ENCODE measurements around the gene ST6GALNAC2.

The ST6GALNAC2 gene

DNA sequence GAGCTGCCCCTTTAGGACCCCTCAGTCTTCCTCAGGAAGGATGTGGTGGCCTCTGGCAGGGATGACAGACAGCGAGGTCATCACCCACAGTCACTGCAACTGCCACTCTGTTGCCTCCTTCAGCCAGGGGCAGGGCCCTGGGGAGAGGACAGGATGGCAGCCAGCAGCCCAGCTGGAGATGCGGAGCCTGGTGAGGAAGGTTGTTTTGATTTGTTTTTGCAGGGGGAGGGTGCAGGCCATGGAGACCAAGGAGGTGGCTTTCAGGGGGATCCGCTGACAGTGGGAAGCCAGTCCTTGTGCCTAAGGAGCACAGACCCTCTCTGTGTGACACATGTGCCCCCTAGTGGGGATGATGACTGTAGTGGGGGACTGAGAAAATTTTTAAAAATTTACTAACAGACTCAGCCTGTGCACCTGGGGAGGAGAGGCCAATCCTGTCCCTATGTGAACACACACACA, 38.4 kb downstream of the ST6GALNAC2 start (continued):
- TF ChIP-seq, protein P1, sequence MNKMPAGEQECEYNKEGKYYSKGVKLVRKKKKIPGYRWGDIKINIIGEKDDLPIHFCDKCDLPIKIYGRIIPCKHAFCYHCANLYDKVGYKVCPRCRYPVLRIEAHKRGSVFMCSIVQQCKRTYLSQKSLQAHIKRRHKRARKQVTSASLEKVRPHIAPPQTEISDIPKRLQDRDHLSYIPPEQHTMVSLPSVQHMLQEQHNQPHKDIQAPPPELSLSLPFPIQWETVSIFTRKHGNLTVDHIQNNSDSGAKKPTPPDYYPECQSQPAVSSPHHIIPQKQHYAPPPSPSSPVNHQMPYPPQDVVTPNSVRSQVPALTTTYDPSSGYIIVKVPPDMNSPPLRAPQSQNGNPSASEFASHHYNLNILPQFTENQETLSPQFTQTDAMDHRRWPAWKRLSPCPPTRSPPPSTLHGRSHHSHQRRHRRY (tag by site-specific recombination; IDR thresholded peaks at IDR 0.05): no peak
- TF ChIP-seq, protein P2, sequence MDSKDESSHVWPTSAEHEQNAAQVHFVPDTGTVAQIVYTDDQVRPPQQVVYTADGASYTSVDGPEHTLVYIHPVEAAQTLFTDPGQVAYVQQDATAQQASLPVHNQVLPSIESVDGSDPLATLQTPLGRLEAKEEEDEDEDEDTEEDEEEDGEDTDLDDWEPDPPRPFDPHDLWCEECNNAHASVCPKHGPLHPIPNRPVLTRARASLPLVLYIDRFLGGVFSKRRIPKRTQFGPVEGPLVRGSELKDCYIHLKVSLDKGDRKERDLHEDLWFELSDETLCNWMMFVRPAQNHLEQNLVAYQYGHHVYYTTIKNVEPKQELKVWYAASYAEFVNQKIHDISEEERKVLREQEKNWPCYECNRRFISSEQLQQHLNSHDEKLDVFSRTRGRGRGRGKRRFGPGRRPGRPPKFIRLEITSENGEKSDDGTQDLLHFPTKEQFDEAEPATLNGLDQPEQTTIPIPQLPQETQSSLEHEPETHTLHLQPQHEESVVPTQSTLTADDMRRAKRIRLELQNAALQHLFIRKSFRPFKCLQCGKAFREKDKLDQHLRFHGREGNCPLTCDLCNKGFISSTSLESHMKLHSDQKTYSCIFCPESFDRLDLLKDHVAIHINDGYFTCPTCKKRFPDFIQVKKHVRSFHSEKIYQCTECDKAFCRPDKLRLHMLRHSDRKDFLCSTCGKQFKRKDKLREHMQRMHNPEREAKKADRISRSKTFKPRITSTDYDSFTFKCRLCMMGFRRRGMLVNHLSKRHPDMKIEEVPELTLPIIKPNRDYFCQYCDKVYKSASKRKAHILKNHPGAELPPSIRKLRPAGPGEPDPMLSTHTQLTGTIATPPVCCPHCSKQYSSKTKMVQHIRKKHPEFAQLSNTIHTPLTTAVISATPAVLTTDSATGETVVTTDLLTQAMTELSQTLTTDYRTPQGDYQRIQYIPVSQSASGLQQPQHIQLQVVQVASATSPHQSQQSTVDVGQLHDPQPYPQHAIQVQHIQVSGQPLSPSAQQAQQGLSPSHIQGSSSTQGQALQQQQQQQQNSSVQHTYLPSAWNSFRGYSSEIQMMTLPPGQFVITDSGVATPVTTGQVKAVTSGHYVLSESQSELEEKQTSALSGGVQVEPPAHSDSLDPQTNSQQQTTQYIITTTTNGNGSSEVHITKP (tag by site-specific recombination; IDR thresholded peaks at IDR 0.05): peak; percentile 67
- peak; percentile 58; the same call in 1 of the 2 replicates for TF ChIP-seq IKZF3 (tag by site-specific recombination; IDR thresholded peaks at IDR 0.05)
- no peak for TF ChIP-seq ZNF121 (tag by site-specific recombination; IDR thresholded peaks at IDR 0.05)
- TF ChIP-seq ZNF19 (tag by site-specific recombination; IDR thresholded peaks at IDR 0.05; ENCODE audit: low read depth): no peak
- TF ChIP-seq ZNF146 (tag by site-specific recombination; IDR thresholded peaks at IDR 0.05): no peak
- no peak for TF ChIP-seq GLI2 (tag by site-specific recombination; IDR thresholded peaks at IDR 0.05; ENCODE audit: borderline replicate concordance, low read depth)
- no peak for TF ChIP-seq KLF10 (tag by site-specific recombination; IDR thresholded peaks at IDR 0.05)
- no peak for TF ChIP-seq GFI1B (tag by site-specific recombination; IDR thresholded peaks at IDR 0.05)
- no peak for TF ChIP-seq ZNF629 (tag by site-specific recombination; IDR thresholded peaks at IDR 0.05)
- no peak for TF ChIP-seq ZNF548 (tag by site-specific recombination; IDR thresholded peaks at IDR 0.05)
- TF ChIP-seq, protein P3, sequence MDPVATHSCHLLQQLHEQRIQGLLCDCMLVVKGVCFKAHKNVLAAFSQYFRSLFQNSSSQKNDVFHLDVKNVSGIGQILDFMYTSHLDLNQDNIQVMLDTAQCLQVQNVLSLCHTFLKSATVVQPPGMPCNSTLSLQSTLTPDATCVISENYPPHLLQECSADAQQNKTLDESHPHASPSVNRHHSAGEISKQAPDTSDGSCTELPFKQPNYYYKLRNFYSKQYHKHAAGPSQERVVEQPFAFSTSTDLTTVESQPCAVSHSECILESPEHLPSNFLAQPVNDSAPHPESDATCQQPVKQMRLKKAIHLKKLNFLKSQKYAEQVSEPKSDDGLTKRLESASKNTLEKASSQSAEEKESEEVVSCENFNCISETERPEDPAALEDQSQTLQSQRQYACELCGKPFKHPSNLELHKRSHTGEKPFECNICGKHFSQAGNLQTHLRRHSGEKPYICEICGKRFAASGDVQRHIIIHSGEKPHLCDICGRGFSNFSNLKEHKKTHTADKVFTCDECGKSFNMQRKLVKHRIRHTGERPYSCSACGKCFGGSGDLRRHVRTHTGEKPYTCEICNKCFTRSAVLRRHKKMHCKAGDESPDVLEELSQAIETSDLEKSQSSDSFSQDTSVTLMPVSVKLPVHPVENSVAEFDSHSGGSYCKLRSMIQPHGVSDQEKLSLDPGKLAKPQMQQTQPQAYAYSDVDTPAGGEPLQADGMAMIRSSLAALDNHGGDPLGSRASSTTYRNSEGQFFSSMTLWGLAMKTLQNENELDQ (tag by site-specific recombination; IDR thresholded peaks at IDR 0.05; ENCODE audit: low read depth): no peak
- TF ChIP-seq SETDB1 (IDR thresholded peaks at IDR 0.05; ENCODE audit: insufficient read length, low read length): no peak
- TF ChIP-seq ZNF132 (tag by site-specific recombination; IDR thresholded peaks at IDR 0.05; ENCODE audit: borderline replicate concordance): no peak
- TF ChIP-seq WT1 (tag by site-specific recombination; IDR thresholded peaks at IDR 0.05): no peak
- TF ChIP-seq ZNF155 (tag by site-specific recombination; IDR thresholded peaks at IDR 0.05): no peak
- TF ChIP-seq ZNF707 (tag by site-specific recombination; IDR thresholded peaks at IDR 0.05): no peak
- TF ChIP-seq SCRT1 (tag by site-specific recombination; IDR thresholded peaks at IDR 0.05; ENCODE audit: borderline replicate concordance): no peak
- TF ChIP-seq ZNF626 (tag by site-specific recombination; IDR thresholded peaks at IDR 0.05): no peak
- TF ChIP-seq ZNF404 (tag by site-specific recombination; IDR thresholded peaks at IDR 0.05): no peak
- TF ChIP-seq, protein P4, sequence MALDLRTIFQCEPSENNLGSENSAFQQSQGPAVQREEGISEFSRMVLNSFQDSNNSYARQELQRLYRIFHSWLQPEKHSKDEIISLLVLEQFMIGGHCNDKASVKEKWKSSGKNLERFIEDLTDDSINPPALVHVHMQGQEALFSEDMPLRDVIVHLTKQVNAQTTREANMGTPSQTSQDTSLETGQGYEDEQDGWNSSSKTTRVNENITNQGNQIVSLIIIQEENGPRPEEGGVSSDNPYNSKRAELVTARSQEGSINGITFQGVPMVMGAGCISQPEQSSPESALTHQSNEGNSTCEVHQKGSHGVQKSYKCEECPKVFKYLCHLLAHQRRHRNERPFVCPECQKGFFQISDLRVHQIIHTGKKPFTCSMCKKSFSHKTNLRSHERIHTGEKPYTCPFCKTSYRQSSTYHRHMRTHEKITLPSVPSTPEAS (tag by site-specific recombination; IDR thresholded peaks at IDR 0.05): no peak
- no peak; the same call in 1 of the 2 replicates for TF ChIP-seq ZBTB48 (tag by site-specific recombination; IDR thresholded peaks at IDR 0.05)
- TF ChIP-seq, protein P5, sequence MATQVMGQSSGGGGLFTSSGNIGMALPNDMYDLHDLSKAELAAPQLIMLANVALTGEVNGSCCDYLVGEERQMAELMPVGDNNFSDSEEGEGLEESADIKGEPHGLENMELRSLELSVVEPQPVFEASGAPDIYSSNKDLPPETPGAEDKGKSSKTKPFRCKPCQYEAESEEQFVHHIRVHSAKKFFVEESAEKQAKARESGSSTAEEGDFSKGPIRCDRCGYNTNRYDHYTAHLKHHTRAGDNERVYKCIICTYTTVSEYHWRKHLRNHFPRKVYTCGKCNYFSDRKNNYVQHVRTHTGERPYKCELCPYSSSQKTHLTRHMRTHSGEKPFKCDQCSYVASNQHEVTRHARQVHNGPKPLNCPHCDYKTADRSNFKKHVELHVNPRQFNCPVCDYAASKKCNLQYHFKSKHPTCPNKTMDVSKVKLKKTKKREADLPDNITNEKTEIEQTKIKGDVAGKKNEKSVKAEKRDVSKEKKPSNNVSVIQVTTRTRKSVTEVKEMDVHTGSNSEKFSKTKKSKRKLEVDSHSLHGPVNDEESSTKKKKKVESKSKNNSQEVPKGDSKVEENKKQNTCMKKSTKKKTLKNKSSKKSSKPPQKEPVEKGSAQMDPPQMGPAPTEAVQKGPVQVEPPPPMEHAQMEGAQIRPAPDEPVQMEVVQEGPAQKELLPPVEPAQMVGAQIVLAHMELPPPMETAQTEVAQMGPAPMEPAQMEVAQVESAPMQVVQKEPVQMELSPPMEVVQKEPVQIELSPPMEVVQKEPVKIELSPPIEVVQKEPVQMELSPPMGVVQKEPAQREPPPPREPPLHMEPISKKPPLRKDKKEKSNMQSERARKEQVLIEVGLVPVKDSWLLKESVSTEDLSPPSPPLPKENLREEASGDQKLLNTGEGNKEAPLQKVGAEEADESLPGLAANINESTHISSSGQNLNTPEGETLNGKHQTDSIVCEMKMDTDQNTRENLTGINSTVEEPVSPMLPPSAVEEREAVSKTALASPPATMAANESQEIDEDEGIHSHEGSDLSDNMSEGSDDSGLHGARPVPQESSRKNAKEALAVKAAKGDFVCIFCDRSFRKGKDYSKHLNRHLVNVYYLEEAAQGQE (tag by site-specific recombination; IDR thresholded peaks at IDR 0.05): no peak
- TF ChIP-seq ZNF175 (tag by site-specific recombination; IDR thresholded peaks at IDR 0.05): no peak
- TF ChIP-seq HOXC10 (CRISPR knock-in tag; IDR thresholded peaks at IDR 0.05): no peak
- TF ChIP-seq ZNF391 (tag by site-specific recombination; IDR thresholded peaks at IDR 0.05; ENCODE audit: borderline replicate concordance, low read depth): no peak
- no peak for TF ChIP-seq ZNF157 (tag by site-specific recombination; IDR thresholded peaks at IDR 0.05)
- TF ChIP-seq ZNF174 (tag by site-specific recombination; IDR thresholded peaks at IDR 0.05): no peak
- no peak for TF ChIP-seq ZSCAN23 (tag by site-specific recombination; IDR thresholded peaks at IDR 0.05)
- peak; percentile 65 for TF ChIP-seq ZBTB20 (tag by site-specific recombination; IDR thresholded peaks at IDR 0.05)
- no peak for TF ChIP-seq ZNF621 (tag by site-specific recombination; IDR thresholded peaks at IDR 0.05)
